WERI-Rb-1 (cell line): Measurements from ENCODE around the gene ALOXE3.
"Not testable (repeated sequence)": the region's sequence is repeated elsewhere in the genome, so short reads cannot be mapped to it uniquely, and the experiment has no call there.

Experiments used
- DNase-seq: peaks from one replicate; pipeline ENCODE4 v3.0.0-alpha.2; 2020
- H3K27ac ChIP-seq: fragments of 250-450 bp; sonication (Bioruptor Pico); 2 replicates; pipeline ENCODE4 v1.5.1; 2020; ENCODE audit warnings: mild to moderate bottlenecking, moderate library complexity
- H3K27me3 ChIP-seq: fragments of 250-450 bp; sonication (Bioruptor Pico); 2 replicates; pipeline ENCODE4 v1.5.1; 2021; ENCODE audit warnings: mild to moderate bottlenecking, low read depth, moderate library complexity; ENCODE audit not compliant: insufficient read depth, severe bottlenecking
- H3K36me3 ChIP-seq: fragments of 250-450 bp; sonication (Bioruptor Pico); 2 replicates; pipeline ENCODE4 v1.5.1; 2020; ENCODE audit warnings: mild to moderate bottlenecking, moderate library complexity
- H3K4me3 ChIP-seq: 2 replicates; pipeline ENCODE4 v1.5.1; 2011; ENCODE audit warnings: low read depth, mild to moderate bottlenecking, control low read depth, low read length
- H3K9me3 ChIP-seq: fragments of 250-450 bp; sonication (Bioruptor Pico); 2 replicates; pipeline ENCODE4 v1.5.1; 2021; ENCODE audit warnings: mild to moderate bottlenecking, moderate library complexity; ENCODE audit not compliant: severe bottlenecking
- CTCF ChIP-seq: IDR thresholded peaks from 2 replicates; pipeline ENCODE4 v1.5.1; 2011; ENCODE audit warnings: low read depth, mild to moderate bottlenecking, control low read depth, inconsistent platforms, low read length

Gene ALOXE3

DNA sequence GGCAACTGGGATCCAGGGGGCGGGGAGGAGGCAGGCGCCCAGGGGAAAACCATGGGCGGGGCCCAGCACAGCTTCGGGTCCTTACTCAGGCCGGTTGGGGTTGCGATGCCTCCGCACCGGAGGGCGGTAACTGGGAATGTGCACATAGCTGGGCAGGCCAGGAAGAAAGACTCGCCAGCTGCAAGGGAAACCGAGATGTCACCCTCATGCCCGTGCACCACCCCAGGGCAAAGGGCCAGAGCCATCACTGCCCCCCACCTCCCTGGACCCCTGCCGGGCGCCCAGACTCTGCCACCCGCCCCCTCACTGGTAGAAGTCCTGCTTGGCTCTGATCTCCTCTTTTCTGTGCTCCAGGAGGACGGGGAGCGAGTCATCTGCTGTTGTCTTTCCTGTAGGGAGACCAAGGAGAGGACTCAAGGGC is 37.5 kb downstream of the ALOXE3 start:
- no peak for TF ChIP-seq CTCF
- no peak for DNase-seq
- H3K9me3 ChIP-seq = no peaks in the 10 kb centered on the region
- H3K36me3 ChIP-seq = no peaks in the 10 kb centered on the region
- no peak overlapping the region for H3K27ac ChIP-seq
- H3K27me3 ChIP-seq = no peaks in the 10 kb centered on the region
- no peak overlapping the region for H3K4me3 ChIP-seq

- no peak for TF ChIP-seq CTCF
- H3K27me3 ChIP-seq = no peaks in the 10 kb centered on the region
- H3K4me3 ChIP-seq = peak overlapping the region; percentile 73
- no peaks in the 10 kb centered on the region for H3K9me3 ChIP-seq
- no peaks in the 10 kb centered on the region for H3K36me3 ChIP-seq
- DNase-seq = no peak
- no peak overlapping the region; the same call in 1 of the 2 replicates for H3K27ac ChIP-seq
Observed at GRCh38 chr17:8080208-8080798, 38.0 kb downstream of the ALOXE3 start.

GRCh38 chr17:8079291-8080207 is 38.8 kb downstream of the ALOXE3 start:
- no peaks in the 10 kb centered on the region for H3K9me3 ChIP-seq
- peak; percentile 86 for DNase-seq
- H3K27ac ChIP-seq = no peak overlapping the region; the same call in 1 of the 2 replicates
- TF ChIP-seq CTCF = peak; percentile 94
- no peaks in the 10 kb centered on the region for H3K36me3 ChIP-seq
- H3K27me3 ChIP-seq = peaks cover 2% of the 10 kb centered on the region
- H3K4me3 ChIP-seq = peak overlapping the region; percentile 73

GRCh38 chr17:8077939-8078338 is 40.4 kb downstream of the ALOXE3 start:
- not testable (repeated sequence) for H3K4me3 ChIP-seq, H3K36me3 ChIP-seq, H3K9me3 ChIP-seq, H3K27ac ChIP-seq, DNase-seq
- H3K27me3 ChIP-seq = peaks cover 12% of the 10 kb centered on the region

- DNase-seq = no peak
- Histone ChIP-seq H3K4me3 (no peak overlapping the region), H3K27ac (no peak overlapping the region), H3K27me3 (peaks cover 12% of the 10 kb centered on the region), H3K9me3 (no peaks in the 10 kb centered on the region), H3K36me3 (no peaks in the 10 kb centered on the region)
- no peak for TF ChIP-seq CTCF
Observed at GRCh38 chr17:8076502-8077266, 41.6 kb downstream of the ALOXE3 start.
